ENCODE measurements around the gene IGSF21.

Gene IGSF21

GRCh38 chr1:18297896-18298648 is 190.5 kb downstream of the IGSF21 start:
- DNase-seq (ENCODE audit: low read depth in 2 of 2) = no peak

- no peak for DNase-seq (ENCODE audit: low read depth in 2 of 2)
Observed at GRCh38 chr1:18299441-18300338, 192.1 kb downstream of the IGSF21 start.

- no peak for DNase-seq (ENCODE audit: low read depth in 2 of 2)
Observed at GRCh38 chr1:18300376-18300775, 192.8 kb downstream of the IGSF21 start.

- no peak for DNase-seq (ENCODE audit: low read depth in 2 of 2)
Observed at GRCh38 chr1:18302788-18303413, 195.3 kb downstream of the IGSF21 start.

- DNase-seq (ENCODE audit: low read depth in 2 of 2) = no peak
Observed at GRCh38 chr1:18304151-18304869, 196.7 kb downstream of the IGSF21 start.

GRCh38 chr1:18305182-18305795 is 197.7 kb downstream of the IGSF21 start:
- no peak for DNase-seq (ENCODE audit: low read depth in 2 of 2)

GRCh38 chr1:18307329-18307898 is 199.8 kb downstream of the IGSF21 start:
- no peak for DNase-seq (ENCODE audit: low read depth in 2 of 2)

- DNase-seq (ENCODE audit: low read depth in 2 of 2) = no peak
Observed at GRCh38 chr1:18309552-18310155, 202.1 kb downstream of the IGSF21 start.

GRCh38 chr1:18312961-18313360 is 205.4 kb downstream of the IGSF21 start:
- DNase-seq (ENCODE audit: low read depth in 2 of 2) = no peak

GRCh38 chr1:18313523-18313922 is 205.9 kb downstream of the IGSF21 start:
- no peak for DNase-seq (ENCODE audit: low read depth in 2 of 2)

GRCh38 chr1:18314399-18314798 is 206.8 kb downstream of the IGSF21 start:
- DNase-seq (ENCODE audit: low read depth in 2 of 2) = no peak

GRCh38 chr1:18315449-18315848 is 207.9 kb downstream of the IGSF21 start:
- DNase-seq (ENCODE audit: low read depth in 2 of 2) = no peak

- no peak for DNase-seq (ENCODE audit: low read depth in 2 of 2)
Observed at GRCh38 chr1:18316764-18317163, 209.2 kb downstream of the IGSF21 start.

- no peak for DNase-seq (ENCODE audit: low read depth in 2 of 2)
Observed at GRCh38 chr1:18319099-18319498, 211.5 kb downstream of the IGSF21 start.

GRCh38 chr1:18320051-18320450 is 212.5 kb downstream of the IGSF21 start:
- no peak for DNase-seq (ENCODE audit: low read depth in 2 of 2)

- DNase-seq (ENCODE audit: low read depth in 2 of 2) = no peak
Observed at GRCh38 chr1:18322368-18323032, 214.9 kb downstream of the IGSF21 start.

GRCh38 chr1:18323259-18323658 is 215.7 kb downstream of the IGSF21 start:
- DNase-seq (ENCODE audit: low read depth in 2 of 2) = no peak

- no peak for DNase-seq (ENCODE audit: low read depth in 2 of 2)
Observed at GRCh38 chr1:18324246-18324645, 216.6 kb downstream of the IGSF21 start.

- DNase-seq (ENCODE audit: low read depth in 2 of 2) = no peak
Observed at GRCh38 chr1:18325136-18325535, 217.5 kb downstream of the IGSF21 start.
